ENCODE data around the gene TECPR2.

Gene TECPR2

GRCh38 chr14:102335163-102335562 lies 27.6 kb upstream of the TECPR2 start:
- TF ChIP-seq CTCF (IDR thresholded peaks at IDR 0.05; ENCODE audit: low read depth, low read length), result no peak
- no peak overlapping the region for H3K4me3 ChIP-seq (ENCODE audit: low read depth, low read length)
- in situ Hi-C loops (cut with HindIII; ENCODE audit: low sequenced_read_pairs), result no loop called here
- no peak for DNase-seq (ENCODE audit: low read depth, low spot score)

GRCh38 chr14:102338724-102339123 lies 24.0 kb upstream of the TECPR2 start:
- no peak overlapping the region for H3K4me3 ChIP-seq (ENCODE audit: low read depth, low read length)
- TF ChIP-seq CTCF (IDR thresholded peaks at IDR 0.05; ENCODE audit: low read depth, low read length), result no peak
- no peak for DNase-seq (ENCODE audit: low read depth, low spot score)
- in situ Hi-C loops (cut with HindIII; ENCODE audit: low sequenced_read_pairs), result no loop called here

GRCh38 chr14:102341566-102341965 lies 21.2 kb upstream of the TECPR2 start:
- no peak for TF ChIP-seq CTCF (IDR thresholded peaks at IDR 0.05; ENCODE audit: low read depth, low read length)
- H3K4me3 ChIP-seq (ENCODE audit: low read depth, low read length), result no peak overlapping the region
- DNase-seq (ENCODE audit: low read depth, low spot score), result no peak
- in situ Hi-C loops (cut with HindIII; ENCODE audit: low sequenced_read_pairs), result no loop called here

GRCh38 chr14:102342238-102342637 lies 20.5 kb upstream of the TECPR2 start:
- no peak for TF ChIP-seq CTCF (IDR thresholded peaks at IDR 0.05; ENCODE audit: low read depth, low read length)
- DNase-seq (ENCODE audit: low read depth, low spot score), result no peak
- H3K4me3 ChIP-seq (ENCODE audit: low read depth, low read length), result no peak overlapping the region
- in situ Hi-C loops (cut with HindIII; ENCODE audit: low sequenced_read_pairs), result no loop called here

GRCh38 chr14:102344084-102344483 lies 18.7 kb upstream of the TECPR2 start:
- TF ChIP-seq CTCF (IDR thresholded peaks at IDR 0.05; ENCODE audit: low read depth, low read length), result no peak
- no peak overlapping the region for H3K4me3 ChIP-seq (ENCODE audit: low read depth, low read length)
- no peak for DNase-seq (ENCODE audit: low read depth, low spot score)
- in situ Hi-C loops (cut with HindIII; ENCODE audit: low sequenced_read_pairs), result no loop called here

- no peak overlapping the region for H3K4me3 ChIP-seq (ENCODE audit: low read depth, low read length)
- no peak for DNase-seq (ENCODE audit: low read depth, low spot score)
- in situ Hi-C loops (cut with HindIII; ENCODE audit: low sequenced_read_pairs), result no loop called here
- TF ChIP-seq CTCF (IDR thresholded peaks at IDR 0.05; ENCODE audit: low read depth, low read length), result no peak
Measured at GRCh38 chr14:102344485-102344884, 18.3 kb upstream of the TECPR2 start.

- in situ Hi-C loops (cut with HindIII; ENCODE audit: low sequenced_read_pairs), result no loop called here
- H3K4me3 ChIP-seq (ENCODE audit: low read depth, low read length), result no peak overlapping the region
- DNase-seq (ENCODE audit: low read depth, low spot score), result no peak
- TF ChIP-seq CTCF (IDR thresholded peaks at IDR 0.05; ENCODE audit: low read depth, low read length), result no peak
Measured at GRCh38 chr14:102345232-102345631, 17.5 kb upstream of the TECPR2 start.

Data from astrocyte of the spinal cord (primary cell).